Head of caudate nucleus (tissue), 42 donors: ENCODE measurements around the gene TAOK3.
"Not testable (repeated sequence)": the region's sequence is repeated elsewhere in the genome, so short reads cannot be mapped to it uniquely, and the experiment has no call there.

Experiments
- DNase-seq, 42 donors: peaks; one replicate each; pipeline versions ENCODE4 v3.0.0 to v3.0.0-alpha.2; 2020 to 2021; ENCODE audit warnings: mixed read lengths in 7 of 42
- intact Hi-C: fragments of 100-400 bp; cut with DNase I; formaldehyde crosslinking; loops from one replicate; pipeline ENCODE4 v1.15.0; 2022

TAOK3 gene

DNA sequence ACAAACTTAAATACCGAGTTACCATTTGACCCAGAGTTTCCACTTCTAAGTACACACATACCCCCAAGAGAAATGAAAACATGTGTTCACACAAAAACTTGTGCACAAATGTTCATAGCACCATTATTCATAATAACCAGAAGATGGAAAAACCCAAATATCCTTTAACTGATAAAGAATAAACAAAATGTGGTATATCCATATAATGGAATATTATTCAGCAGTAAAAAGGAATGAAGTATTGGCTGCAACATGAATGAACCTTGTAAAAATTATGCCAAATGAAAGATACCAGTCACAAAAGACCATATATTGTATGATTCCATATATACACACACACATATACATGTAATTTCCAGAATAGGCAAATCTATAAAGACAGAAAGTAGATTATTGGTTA is 116.4 kb downstream of the TAOK3 start:
- DNase-seq: no peak
- intact Hi-C loops: no loop called here

DNA sequence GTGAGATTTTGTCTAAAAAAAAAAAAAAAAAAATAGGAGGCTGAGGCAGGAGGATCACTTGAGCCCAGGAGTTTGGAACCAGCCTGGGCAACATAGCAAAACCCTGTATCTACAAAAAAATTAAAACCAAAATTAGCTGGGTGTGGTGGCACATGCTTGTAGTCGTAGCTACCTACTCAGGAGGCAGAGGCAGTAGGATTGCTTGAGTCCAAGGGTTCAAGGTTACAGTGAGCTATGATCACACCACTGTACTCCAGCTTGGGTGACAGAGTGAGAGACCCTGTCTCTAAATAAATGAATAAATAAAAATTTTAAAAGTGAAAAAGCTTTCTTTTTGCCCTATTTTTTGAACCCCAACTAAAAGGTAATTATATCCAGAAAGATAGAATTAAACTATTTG is 123.2 kb downstream of the TAOK3 start:
- intact Hi-C loops: no loop called here
- DNase-seq: no peak

DNA sequence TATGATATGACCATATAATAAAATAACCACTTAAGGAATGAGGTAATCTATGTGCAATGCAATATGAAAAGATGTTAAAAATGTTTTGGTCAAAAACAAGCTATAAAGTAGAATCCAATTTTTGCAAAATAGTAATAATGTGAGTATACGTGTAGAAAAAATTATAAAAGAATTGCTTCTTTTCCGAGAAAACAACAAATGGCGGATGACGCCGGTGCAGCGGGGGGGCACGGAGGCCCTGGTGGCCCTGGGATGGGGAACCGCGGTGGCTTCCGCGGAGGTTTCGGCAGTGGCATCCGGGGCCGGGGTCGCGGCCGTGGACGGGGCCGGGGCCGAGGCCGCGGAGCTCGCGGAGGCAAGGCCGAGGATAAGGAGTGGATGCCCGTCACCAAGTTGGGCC is 126.8 kb downstream of the TAOK3 start:
- DNase-seq, intact Hi-C loops: not testable (repeated sequence)

DNA sequence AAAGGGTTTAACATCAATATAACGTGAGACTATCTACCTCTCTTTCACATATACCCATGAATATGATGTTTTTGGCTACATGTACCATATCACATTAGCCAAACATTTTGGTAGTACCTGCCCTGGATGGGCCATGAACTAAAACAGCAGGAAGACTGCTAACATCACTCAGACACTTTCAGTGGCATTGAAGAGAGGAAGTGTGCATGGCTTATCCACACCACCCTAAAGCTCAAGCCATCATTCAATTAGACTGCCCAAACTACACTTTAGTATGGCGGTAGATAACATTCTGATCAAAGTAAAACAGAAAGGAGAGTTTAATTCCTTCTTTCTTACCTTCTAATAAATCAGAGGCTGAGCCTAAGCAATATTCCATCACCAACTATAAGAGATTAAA is 133.8 kb downstream of the TAOK3 start:
- intact Hi-C loops: no loop called here
- no peak for DNase-seq

DNA sequence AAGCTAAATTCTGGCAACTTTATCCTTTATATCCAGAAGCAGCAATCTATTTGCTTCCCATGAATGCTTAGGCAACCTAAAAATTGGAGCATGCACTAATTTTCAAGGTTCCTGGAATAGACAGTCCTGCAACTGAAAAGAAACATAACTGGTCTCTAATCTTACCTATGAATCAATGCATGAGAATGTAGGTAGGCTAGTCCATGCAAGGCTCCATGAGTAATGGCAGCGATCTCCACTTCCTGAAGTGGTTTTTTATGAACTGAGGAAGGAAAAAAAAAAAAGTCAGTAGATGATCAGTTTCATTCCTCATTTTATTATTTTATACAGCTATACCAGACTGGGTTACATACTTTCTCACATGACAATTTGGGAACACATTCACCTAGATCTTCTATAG is 134.8 kb downstream of the TAOK3 start:
- intact Hi-C loops: no loop called here
- DNase-seq: no peak

DNA sequence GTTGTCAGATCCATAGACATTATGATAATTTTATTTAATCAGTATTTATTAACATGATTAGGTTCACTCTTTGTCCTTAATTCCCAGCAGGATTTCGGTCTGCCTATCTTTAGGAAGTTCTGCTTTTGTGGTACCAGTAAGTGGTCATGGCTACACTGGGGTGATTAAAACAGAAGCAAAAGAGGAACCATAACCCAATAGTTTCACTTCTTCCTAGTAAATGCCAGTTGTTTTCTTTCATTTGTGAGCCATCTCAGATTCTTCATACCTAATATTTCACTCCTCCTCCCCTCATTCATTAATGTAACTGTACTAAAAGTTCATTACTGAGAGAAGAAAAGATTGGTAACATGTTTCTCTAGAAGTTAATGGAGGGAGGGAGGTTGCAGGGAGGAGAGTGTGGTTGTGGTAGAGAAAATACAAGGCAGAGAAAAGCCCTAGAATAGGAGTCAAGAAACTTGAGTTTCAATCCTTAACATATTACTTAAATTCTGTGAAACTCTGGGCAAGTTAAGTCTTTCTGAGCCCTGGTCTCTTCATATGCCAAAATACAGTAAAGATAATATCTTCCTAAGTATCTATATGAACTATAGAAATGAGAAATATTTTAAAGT is 135.5 kb downstream of the TAOK3 start:
- intact Hi-C loops: no loop called here
- DNase-seq: peak in 1 of 42 donors; percentile 3

DNA sequence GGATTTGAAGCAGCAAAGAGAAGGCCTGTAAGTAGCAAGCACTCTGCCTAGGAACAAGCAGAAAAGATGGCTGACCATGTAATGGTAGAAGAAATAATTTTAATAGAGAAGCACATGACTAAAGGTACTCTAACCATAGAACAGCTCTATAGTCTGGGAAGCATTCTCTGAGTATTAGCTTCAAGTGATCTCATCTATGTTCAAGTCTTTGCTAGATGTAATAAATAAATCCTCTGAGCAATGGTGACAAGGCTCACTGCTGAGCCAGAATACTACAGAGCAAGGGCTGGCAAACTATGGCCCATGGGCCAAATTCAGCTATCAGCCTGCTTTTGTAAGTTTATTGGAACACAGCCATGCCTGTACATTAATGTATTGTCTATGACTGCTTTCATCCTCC is 152.0 kb downstream of the TAOK3 start:
- DNase-seq: no peak
- intact Hi-C loops: no loop called here

DNA sequence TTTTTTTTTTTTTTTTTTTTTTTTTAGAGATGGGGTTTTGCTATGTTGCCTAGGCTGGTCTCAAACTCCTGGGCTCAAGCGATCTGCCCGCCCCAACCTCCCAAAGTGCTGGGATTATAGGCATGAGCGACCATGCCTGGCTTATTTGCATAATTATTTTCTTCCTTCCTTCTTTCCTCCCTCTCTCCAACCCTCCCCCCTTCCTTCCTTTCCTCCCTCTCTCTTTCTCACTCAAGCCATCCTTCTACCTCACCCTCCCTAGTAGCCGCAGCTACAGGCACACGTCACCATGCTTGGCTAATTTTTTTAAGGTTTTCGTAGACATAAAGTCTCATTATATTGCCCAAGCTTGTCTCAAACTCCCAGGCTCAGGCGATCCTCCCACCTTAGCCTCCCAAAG is 152.9 kb downstream of the TAOK3 start:
- intact Hi-C loops: no loop called here
- no peak for DNase-seq

DNA sequence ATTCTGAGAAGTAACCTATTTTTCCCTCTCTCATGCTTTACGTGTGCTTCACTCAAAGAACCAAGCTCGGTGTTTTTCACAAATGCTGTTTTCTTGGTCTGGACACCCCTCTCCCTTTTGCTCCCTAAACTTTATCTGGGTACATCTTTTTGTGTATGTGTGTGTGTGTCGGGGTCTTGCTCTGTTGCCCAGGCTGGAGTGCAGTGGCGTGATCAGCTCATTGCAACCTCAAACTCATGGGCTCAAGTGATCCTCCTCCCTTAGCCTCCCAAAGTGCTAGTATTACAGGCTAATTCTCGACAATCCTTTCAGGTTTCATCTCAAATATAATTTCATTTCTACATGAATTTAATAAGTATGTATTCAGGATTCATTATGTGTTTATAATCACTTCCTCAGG is 153.6 kb downstream of the TAOK3 start:
- intact Hi-C loops: no loop called here
- no peak for DNase-seq

DNA sequence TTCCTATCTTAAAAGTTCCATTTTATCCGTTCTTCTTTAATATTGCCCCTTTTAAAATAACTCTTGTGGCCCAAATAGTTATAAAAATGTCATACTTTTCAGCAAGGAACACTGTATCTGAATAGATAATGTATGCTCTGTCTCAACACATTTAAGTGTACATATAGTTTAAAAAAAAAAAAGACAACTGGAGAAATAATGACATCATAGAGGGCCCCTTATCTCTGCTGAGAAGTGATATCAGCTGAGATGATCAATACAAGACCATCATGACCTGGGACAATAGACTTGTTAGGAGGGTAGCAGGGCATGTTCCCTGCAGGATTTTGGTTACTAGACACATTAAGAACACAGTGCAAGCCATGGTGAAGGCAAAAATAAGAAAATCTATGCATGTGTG is 159.3 kb downstream of the TAOK3 start:
- intact Hi-C loops: no loop called here
- DNase-seq: no peak

DNA sequence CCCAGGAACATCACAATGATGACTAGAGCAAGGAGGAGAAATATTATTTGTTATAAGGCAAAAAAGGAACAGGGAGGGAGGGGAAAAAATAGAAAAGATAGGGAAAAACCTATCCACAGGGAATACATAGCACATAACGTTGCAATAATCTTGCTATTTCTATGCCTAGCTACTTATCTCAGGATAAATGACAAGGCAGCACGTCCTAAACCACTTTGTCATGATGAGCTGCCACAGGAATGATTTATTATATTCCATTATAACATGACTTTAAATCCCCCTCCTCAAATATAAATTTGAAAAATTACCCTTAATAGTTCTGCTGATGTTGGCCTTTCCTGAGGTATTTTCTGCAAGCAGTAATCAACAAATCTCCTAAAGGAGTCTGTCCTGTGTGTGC is 160.1 kb downstream of the TAOK3 start:
- DNase-seq: no peak
- intact Hi-C loops: no loop called here

DNA sequence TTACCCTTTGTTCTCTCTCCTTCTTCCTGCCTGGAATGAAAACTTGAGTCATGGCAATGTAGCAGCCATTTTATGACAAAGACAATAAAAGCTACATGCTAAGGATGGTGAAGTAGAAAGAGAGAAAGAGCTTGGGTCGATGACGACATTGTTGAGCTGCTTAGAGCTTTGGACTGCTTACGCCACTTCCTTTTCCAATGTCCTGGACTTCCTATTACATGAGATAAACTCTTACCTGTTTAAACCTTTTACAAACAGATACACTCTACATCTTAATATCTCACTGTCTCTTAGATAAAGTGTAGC is 166.6 kb downstream of the TAOK3 start:
- DNase-seq: no peak
- intact Hi-C loops: no loop called here

DNA sequence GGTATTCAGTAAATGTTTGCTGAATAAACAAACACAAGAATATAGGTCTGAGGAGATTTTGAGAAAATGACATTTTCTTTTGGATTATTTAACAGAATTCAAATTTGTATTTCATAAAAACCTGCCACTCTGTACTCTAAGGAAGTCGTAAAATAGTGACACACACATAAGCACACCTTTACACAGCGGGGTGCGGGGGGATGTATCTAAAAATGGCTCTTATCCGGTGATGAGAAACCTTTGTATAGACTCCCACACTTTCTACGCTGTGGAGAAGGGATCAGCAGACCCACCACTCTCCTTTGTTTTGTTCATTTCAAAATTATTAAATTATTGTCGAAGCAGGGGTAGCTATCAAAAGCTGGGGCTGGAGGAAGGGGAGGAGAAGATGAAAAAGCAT is 178.7 kb downstream of the TAOK3 start:
- DNase-seq: peak in 14 of 42 donors; percentile 10 to 56 (median 36)
- intact Hi-C loops: no loop called here

DNA sequence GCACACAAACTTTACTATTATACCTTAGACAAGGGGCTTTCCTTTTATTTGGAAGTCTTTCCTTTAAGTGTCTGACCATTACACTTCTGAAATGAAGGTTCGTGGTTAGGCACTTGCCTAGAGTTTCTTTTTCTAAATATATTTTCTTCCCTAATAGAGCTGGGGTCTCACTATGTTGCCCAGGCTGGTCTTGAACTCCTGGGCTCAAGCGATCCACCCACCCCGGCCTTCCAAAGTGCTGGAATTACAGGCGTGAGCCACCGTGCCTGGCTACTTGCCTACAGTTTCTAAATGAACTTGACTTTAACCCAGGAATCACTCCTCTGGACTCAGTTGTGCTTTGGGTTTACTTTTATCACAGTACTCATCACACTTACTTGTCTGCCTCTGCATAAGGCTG is 179.2 kb downstream of the TAOK3 start:
- intact Hi-C loops: no loop called here
- DNase-seq: no peak

DNA sequence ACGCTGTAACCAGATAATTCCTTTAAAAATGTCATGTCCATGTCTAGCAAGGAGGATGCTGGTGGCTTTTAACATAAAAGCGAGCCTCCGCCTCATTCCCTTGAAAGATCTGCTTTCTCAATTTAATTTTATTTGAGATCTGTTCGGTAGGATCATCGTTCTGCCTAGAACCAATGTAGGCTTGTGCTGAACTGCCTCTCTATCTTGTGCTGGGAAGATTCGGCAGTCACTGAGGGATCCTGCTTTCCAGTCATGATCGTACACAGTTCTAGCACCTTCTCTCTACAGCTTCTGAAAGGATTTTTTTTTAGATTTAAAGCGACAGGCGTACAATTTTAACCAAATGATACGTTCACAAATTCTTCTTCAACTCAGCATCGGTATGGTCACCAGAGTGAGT is 182.4 kb downstream of the TAOK3 start:
- peak in 33 of 42 donors; percentile 18 to 76 (median 46) for DNase-seq
- intact Hi-C loops: no loop called here

DNA sequence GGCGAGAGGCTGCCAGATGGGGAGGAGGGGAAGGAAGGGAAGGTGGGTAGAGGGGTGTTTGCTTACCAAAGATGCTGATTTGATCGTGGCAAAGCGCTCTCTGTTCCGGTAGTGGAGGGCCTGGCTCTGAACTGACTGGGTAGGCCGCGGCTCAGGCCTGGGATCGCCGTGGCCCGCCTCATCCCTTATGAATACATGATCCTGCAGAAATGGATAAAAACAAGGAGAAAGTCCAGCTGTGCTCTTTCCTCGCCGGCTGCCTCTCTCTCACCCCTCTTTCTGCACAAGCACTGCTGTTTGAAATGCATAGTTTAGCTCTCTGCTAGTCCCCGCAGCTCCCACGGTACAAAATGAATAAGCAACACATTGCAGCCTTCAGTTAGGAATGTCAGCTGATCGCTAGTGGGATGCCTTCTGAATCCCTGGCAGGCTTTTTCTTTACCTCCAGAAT is 182.9 kb downstream of the TAOK3 start:
- DNase-seq: peak; percentile 35 to 83 (median 67)
- intact Hi-C loops: loop anchor here (2.0 kb wide), 1 partner anchor 183 kb away; the partner anchor contains the start of gene TAOK3

DNA sequence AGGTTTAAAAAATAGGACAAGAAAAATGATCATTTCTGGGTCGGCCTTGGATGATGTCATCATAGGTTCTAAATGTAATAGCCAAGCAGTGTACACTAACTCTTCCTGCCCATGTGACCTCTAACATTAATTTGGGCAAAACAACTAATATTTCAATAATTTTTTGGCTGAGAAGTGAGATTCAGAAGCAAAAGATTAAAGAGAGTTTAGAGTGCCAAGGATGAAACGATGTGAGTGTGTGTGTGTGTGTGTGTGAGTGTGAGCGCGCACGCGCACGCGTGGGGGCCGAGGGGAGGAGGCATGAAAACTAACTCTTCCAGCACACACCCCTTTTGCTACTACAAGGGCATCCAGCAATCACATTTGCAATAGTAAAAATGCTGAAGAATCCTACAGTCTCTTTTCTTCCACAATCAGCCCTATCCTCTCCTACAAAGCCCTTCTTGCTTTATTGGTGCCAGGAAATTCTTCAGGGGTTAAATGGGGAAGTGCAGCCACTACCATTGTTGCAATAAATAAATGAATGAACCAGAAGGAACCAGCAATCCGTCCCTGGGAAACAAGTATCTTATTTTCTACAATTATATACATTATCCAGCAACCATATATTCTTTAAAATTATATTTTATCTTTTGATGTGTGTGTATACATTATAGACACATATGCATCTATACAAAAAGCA is 183.9 kb downstream of the TAOK3 start:
- DNase-seq: peak; percentile 55 to 89 (median 76)
- intact Hi-C loops: loop anchor here (2.0 kb wide), 1 partner anchor 184 kb away; the partner anchor contains the start of gene TAOK3

DNA sequence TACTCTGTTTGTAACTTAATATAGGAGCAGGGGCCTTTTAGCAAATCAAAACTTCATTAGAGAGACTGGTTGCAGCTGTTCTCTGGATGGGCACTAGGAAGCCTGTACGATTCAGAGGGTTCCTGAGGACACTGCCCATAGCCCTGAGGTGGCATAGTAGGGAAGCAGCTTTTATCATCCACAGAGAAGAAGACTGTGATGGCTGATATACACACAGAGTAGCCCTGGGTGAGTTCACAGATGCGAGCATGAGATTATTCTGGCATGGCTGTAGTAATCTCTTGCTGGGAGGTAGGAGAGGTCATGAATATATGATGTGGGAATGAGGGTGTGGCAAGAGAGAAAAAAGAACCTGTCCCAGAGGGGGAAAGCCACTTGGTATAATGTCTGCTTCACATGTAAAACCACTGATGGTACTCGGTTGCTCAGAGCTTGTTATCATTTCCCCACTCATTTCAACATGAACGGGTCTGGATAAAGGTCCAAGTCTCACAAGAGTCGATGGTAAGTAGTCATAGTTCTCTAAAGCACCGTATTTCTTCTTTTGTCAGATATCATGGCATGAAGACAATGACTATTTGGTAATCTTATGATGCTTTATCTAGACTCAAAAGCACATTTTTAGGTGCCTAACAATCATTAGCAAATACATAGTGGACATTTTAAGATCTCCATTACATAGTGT is 184.8 kb downstream of the TAOK3 start:
- no peak for DNase-seq
- intact Hi-C loops: loop anchor here (2.0 kb wide), 1 partner anchor 185 kb away; the partner anchor contains the start of gene TAOK3

DNA sequence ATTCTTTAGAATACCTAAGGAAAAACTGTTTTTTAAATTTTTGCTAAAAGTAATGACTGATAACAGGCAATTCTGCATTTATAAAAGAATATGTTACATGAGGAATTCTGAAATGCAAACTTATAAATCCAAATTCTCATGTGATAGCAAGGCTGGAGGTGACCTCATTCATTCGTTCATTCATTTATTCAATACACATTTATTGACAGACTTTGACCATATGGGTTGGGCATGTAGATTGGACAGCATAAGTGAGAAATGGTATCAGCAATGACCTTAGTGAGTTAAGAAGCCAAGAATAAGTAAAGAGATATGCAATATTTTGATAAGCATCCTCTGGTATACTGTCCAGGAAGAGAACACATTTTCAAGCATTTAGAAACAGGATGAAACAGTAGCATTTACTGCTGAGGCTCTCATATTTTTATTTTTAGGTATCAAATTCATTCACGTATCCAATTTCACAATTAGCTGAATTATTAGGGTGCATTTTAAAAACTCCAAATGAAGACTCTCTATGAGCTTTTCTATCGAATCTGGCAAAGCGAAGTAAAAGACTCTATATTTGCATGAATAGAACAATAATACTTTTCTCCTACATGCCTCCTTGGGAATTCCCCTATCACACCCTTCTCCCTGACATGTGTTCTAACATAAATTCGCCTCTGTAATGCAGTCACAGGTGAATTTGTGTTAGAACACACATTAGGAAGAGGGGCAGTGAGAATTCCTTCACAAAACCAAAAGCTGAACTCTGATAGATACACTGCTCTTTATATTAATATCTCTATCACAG is 186.9 kb downstream of the TAOK3 start:
- intact Hi-C loops: no loop called here
- DNase-seq: no peak

DNA sequence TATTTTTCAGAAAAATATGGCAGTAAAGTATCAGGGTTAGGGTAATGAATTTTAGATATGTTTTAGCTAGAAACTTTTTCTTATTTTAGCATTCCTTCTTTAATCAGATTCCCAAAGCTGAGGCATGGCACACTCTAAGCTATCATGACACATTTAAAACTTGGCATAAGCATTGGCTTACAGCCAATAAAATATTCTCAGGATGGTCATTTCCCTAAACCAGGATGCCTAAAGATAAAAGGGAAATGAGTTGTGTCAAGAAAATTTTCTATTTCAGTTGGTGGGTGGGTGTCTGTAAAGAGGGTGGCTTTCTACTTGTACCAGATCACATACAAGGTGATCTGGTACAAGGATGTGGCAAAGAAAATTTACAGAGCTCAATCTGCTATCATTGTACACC is 189.0 kb downstream of the TAOK3 start:
- no peak for DNase-seq
- intact Hi-C loops: no loop called here
